DOHH2 (cell line): ENCODE results near the gene AR.

Experiments used
- EZH2phosphoT487 ChIP-seq: fragments of 200-600 bp; sonication (generic); IDR thresholded peaks from 2 replicates; pipeline ENCODE4 v1.6.1; 2017; ENCODE audit warnings: borderline replicate concordance, mild to moderate bottlenecking, antibody characterized with exemption, low read length, moderate library complexity, mixed read lengths
- TF ChIP-seq, protein P1 (sequence below): fragments of 200-600 bp; sonication (generic); IDR thresholded peaks from one replicate; pipeline ENCODE4 v1.5.1; 2014; ENCODE audit warnings: antibody characterized with exemption, mild to moderate bottlenecking, low read depth, low read length; ENCODE audit not compliant: poor library complexity, severe bottlenecking

DNA sequence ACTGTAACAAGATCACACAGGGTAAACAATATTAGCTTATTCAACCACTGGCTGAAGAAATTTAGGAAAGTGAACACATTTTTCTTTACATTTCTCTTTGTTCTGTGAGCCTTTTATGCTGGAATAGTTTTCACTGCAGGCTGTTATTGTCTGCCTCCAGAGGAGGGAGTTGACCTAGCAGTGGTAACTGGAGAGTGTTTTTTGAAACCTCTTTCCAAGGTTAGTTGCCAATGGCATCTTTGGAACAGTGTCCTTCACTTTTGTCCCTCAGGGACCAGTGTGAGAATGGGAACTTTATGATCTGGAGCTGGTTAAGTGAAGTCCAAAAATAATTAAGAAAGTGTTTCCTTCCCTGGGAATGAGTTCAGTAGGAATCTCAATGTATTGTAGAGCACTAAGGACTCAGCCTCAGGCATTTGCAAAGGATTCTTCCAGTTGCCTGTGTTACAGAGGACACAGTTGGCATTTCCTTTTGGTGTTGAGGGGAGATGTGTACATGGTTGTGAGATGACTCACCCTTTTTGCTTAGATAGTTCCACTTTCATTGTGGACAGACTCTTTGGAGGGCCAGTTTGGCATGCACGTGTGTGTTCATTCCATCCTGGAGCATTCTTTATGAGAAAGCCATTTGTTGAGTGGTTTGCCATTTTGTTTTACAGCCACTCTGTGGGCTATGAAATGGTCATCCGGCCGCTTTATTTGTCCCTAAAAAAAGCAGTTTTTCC lies 61.3 kb downstream of the AR start:
- TF ChIP-seq, protein P1, sequence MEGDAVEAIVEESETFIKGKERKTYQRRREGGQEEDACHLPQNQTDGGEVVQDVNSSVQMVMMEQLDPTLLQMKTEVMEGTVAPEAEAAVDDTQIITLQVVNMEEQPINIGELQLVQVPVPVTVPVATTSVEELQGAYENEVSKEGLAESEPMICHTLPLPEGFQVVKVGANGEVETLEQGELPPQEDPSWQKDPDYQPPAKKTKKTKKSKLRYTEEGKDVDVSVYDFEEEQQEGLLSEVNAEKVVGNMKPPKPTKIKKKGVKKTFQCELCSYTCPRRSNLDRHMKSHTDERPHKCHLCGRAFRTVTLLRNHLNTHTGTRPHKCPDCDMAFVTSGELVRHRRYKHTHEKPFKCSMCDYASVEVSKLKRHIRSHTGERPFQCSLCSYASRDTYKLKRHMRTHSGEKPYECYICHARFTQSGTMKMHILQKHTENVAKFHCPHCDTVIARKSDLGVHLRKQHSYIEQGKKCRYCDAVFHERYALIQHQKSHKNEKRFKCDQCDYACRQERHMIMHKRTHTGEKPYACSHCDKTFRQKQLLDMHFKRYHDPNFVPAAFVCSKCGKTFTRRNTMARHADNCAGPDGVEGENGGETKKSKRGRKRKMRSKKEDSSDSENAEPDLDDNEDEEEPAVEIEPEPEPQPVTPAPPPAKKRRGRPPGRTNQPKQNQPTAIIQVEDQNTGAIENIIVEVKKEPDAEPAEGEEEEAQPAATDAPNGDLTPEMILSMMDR = no peak
- no peak for TF ChIP-seq EZH2phosphoT487
